HL-60 (cell line): Measurements from ENCODE around the gene POLN.

Experiments
- DNase-seq, 2 experiments: peaks; one replicate each; pipeline ENCODE4 v3.0.0-alpha.2; 2010 to 2020; ENCODE audit warnings: low read depth in 1 of 2, low spot score in 1 of 2
- H3K27ac ChIP-seq: fragments of 250-450 bp; sonication (Bioruptor Pico); replicated peaks from 2 replicates; pipeline ENCODE4 v1.5.1; 2020; ENCODE audit warnings: mild to moderate bottlenecking, moderate library complexity
- H3K27me3 ChIP-seq: fragments of 250-450 bp; sonication (Bioruptor Pico); 2 replicates; pipeline ENCODE4 v1.5.1; 2021; ENCODE audit warnings: mild to moderate bottlenecking, moderate library complexity; ENCODE audit not compliant: insufficient read depth, poor library complexity, severe bottlenecking
- H3K4me3 ChIP-seq: replicated peaks from 2 replicates; pipeline ENCODE4 v1.5.1; 2011; ENCODE audit warnings: mild to moderate bottlenecking, control low read depth, low read length; ENCODE audit not compliant: insufficient read depth
- GABPA ChIP-seq: IDR thresholded peaks from 2 replicates; pipeline ENCODE4 v1.6.1; 2012; ENCODE audit warnings: low read depth
- POLR2AphosphoS5 ChIP-seq: IDR thresholded peaks from 2 replicates; pipeline ENCODE4 v1.6.1; 2012; ENCODE audit warnings: low read depth
- REST ChIP-seq: IDR thresholded peaks from 2 replicates; pipeline ENCODE4 v1.6.1; 2012; ENCODE audit warnings: low read depth; ENCODE audit not compliant: insufficient replicate concordance
- SPI1 ChIP-seq: IDR thresholded peaks from 2 replicates; pipeline ENCODE4 v1.6.1; 2012; ENCODE audit warnings: low read depth, mild to moderate bottlenecking, borderline replicate concordance
- TF ChIP-seq, protein P1 (sequence below): IDR thresholded peaks from one replicate; pipeline ENCODE4 v1.5.1; 2011; ENCODE audit warnings: low read length, control low read depth, inconsistent platforms; ENCODE audit not compliant: insufficient read depth

Gene POLN

GRCh38 chr4:2154215-2154740 lies 87.6 kb downstream of the POLN start:
- DNase-seq, result no peak
- Histone ChIP-seq H3K27ac (no peak overlapping the region), H3K27me3 (no peaks in the 10 kb centered on the region), H3K4me3 (no peak overlapping the region)
- TF ChIP-seq, protein P1, sequence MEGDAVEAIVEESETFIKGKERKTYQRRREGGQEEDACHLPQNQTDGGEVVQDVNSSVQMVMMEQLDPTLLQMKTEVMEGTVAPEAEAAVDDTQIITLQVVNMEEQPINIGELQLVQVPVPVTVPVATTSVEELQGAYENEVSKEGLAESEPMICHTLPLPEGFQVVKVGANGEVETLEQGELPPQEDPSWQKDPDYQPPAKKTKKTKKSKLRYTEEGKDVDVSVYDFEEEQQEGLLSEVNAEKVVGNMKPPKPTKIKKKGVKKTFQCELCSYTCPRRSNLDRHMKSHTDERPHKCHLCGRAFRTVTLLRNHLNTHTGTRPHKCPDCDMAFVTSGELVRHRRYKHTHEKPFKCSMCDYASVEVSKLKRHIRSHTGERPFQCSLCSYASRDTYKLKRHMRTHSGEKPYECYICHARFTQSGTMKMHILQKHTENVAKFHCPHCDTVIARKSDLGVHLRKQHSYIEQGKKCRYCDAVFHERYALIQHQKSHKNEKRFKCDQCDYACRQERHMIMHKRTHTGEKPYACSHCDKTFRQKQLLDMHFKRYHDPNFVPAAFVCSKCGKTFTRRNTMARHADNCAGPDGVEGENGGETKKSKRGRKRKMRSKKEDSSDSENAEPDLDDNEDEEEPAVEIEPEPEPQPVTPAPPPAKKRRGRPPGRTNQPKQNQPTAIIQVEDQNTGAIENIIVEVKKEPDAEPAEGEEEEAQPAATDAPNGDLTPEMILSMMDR, result no peak
- TF ChIP-seq POLR2AphosphoS5 (no peak), SPI1 (no peak), REST (no peak), GABPA (no peak)

DNA sequence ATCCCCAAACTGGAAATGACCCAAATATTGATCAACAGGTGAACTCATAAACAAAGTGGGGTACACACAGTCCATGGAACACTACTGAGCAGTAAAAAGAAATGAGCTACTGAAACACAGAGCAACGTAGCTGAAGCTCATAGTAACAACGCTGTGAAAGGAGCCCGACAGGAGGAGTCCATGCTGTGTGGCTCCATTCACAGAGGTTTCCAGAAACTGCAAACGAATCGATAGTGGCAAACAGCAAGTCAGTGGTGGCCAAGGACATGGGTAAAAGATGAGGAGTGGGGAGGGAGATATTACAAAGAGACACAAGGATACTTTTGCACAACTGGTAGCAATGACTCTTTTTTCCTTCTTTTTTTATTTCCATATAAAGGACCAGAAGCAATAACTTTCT lies 90.4 kb downstream of the POLN start:
- DNase-seq, result no peak

DNA sequence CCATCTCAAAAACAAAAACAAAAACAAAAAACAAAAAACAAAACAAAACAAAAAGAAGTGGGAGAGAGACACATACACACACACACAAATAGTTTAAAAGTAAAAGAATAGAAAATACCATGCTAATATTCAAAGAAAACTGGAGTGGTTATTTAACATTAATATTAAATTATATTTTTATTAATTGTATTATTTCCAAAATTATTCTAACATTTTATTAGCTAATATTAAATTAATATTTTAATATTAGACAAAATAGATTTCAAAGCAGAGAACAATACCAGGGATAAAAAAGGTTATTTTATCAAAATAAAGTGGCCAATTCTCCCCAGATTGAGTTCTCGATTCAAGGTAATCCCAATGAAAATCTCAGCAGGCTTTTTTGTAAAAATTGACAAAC lies 91.8 kb downstream of the POLN start:
- Histone ChIP-seq H3K27me3 (no peaks in the 10 kb centered on the region), H3K27ac (no peak overlapping the region), H3K4me3 (no peak overlapping the region)
- no peak for TF ChIP-seq SPI1
- TF ChIP-seq GABPA, result no peak
- TF ChIP-seq, protein P1, result no peak
- no peak for TF ChIP-seq REST
- TF ChIP-seq POLR2AphosphoS5, result no peak
- DNase-seq, result no peak

More for the DNA sequence above, 90.4 kb downstream of the POLN start:
- Histone ChIP-seq H3K27me3 (no peaks in the 10 kb centered on the region), H3K4me3 (no peak overlapping the region), H3K27ac (no peak overlapping the region)
- TF ChIP-seq SPI1, result no peak
- no peak for TF ChIP-seq GABPA
- no peak for TF ChIP-seq REST
- no peak for TF ChIP-seq POLR2AphosphoS5
- TF ChIP-seq, protein P1, result no peak
